Measurements from ENCODE around the gene SEPTIN10. TPM values are rescaled to one million over a fixed set of nuclear protein-coding genes. Genes with fewer than 3 reads are reported as not detected.

SEPTIN10 gene
- total and polyA plus RNA-seq, 2 donors (not counting 1 experiment from before 2014, with no cell fraction given), result 0.28 TPM; not detected in 1

DNA sequence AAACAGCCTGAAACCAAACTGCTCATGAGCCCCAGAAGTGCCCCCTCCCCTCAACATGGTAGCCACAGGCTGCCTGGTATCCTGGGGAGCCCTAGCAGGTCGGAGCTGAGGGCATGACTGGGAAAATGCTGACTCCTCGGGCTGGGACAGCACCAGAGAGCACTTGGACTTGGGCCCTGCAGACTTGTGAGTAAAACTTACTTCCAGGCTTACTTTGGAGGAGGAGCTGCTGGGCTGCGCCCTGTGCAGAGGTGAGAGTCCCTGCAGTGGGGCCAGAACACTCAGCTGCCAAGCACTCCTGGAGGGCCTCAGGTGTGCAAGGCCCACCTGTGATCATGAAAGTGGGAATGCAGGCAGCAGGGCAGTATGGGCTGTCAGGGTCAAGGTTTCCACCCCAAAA lies 119.4 kb downstream of the SEPTIN10 start:
- ATAC-seq (ENCODE audit: low read depth), result no peak
- TF ChIP-seq, protein P1, sequence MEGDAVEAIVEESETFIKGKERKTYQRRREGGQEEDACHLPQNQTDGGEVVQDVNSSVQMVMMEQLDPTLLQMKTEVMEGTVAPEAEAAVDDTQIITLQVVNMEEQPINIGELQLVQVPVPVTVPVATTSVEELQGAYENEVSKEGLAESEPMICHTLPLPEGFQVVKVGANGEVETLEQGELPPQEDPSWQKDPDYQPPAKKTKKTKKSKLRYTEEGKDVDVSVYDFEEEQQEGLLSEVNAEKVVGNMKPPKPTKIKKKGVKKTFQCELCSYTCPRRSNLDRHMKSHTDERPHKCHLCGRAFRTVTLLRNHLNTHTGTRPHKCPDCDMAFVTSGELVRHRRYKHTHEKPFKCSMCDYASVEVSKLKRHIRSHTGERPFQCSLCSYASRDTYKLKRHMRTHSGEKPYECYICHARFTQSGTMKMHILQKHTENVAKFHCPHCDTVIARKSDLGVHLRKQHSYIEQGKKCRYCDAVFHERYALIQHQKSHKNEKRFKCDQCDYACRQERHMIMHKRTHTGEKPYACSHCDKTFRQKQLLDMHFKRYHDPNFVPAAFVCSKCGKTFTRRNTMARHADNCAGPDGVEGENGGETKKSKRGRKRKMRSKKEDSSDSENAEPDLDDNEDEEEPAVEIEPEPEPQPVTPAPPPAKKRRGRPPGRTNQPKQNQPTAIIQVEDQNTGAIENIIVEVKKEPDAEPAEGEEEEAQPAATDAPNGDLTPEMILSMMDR (IDR thresholded peaks at IDR 0.05), result no peak
- TF ChIP-seq EZH2 (IDR thresholded peaks at IDR 0.05; ENCODE audit: borderline replicate concordance, insufficient read depth, low read depth, low read length, poor library complexity, severe bottlenecking), result no peak
- Histone ChIP-seq H3K4me2 (replicated peaks; ENCODE audit: low read depth, low read length, poor library complexity, severe bottlenecking) (no peak overlapping the region), H3K36me3 (replicated peaks in 1 of 2; ENCODE audit: control extremely low read depth in 1 of 2, control insufficient read depth in 1 of 2, extremely low read depth in 1 of 2, insufficient read depth in 2 of 2, low read length in 1 of 2) (no peaks in the 10 kb centered on the region), H3K27ac (ENCODE audit: low read length in 2 of 2) (no peak overlapping the region), H3K4me3 (ENCODE audit: control extremely low read depth in 1 of 5, extremely low read depth in 1 of 5, insufficient read depth in 1 of 5, low read depth in 2 of 5, low read length in 4 of 5) (no peak overlapping the region), H3K9ac (ENCODE audit: low read length) (no peak overlapping the region), H3K79me2 (ENCODE audit: control insufficient read depth, insufficient read depth, low read length) (no peaks in the 10 kb centered on the region), H3K27me3 (replicated peaks in 1 of 4; ENCODE audit: control extremely low read depth in 1 of 4, control insufficient read depth in 3 of 4, insufficient read depth in 4 of 4, low read length in 3 of 4) (no peaks in the 10 kb centered on the region), H2AFZ (ENCODE audit: insufficient read depth, low read depth, low read length, poor library complexity, severe bottlenecking) (no peak overlapping the region), H3K9me3 (ENCODE audit: control extremely low read depth in 1 of 3, control insufficient read depth in 2 of 3, insufficient read depth in 1 of 3, low read length in 2 of 3) (no peaks in the 10 kb centered on the region), H3K4me1 (ENCODE audit: control insufficient read depth in 2 of 2, insufficient read depth in 2 of 2, low read length in 2 of 2) (no peaks in the 10 kb centered on the region), H4K20me1 (ENCODE audit: control insufficient read depth, insufficient read depth, low read length, poor library complexity, severe bottlenecking) (no peaks in the 10 kb centered on the region)
- Mint-ChIP-seq H3K27me3 (no peaks in the 10 kb centered on the region), H3K4me1 (no peaks in the 10 kb centered on the region), H3K4me3 (no peak overlapping the region), H3K9me3 (ENCODE audit: insufficient read depth) (no peaks in the 10 kb centered on the region), H3K27ac (no peak overlapping the region)
- CTCF ChIA-PET, result interaction anchor here (0.6 kb wide), 1 partner anchor 12 kb away, joined by 3 read pairs; no protein-coding TSS in a partner anchor
- WGBS (ENCODE audit: insufficient coverage), result 95% methylated on average over 3 of the region's 3 CpGs
- intact Hi-C loops (cut with micrococcal nuclease), result no loop called here
- no peak for DNase-seq
- POLR2A ChIA-PET, result no interaction called here

DNA sequence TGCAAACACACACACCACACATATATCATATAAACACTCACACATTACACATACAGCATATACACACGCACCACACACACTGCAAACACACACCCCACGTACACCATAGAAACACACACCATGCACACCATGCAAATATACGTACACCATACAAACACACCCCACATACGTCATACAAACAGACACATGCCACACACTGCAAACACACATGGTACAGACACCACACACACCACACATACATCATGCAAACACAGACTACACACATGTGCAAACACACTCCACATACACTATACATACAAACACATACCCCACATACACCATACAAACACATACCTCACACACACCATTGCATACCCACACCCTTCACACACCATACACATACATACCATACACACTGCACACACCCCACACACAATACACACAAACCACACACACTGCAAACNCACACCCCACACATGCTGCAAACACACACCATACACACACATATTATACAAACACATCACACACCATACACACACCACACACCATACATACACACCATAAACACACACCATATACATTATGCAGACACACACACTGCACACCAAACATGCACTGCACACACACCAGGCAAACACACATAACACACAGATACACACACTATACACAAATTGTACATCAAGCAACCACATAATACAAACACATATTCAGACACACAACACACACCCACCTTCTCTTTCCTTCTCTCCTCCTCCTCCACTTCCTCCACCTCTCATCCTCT lies 120.4 kb downstream of the SEPTIN10 start:
- Histone ChIP-seq H3K9ac (ENCODE audit: low read length) (no peak overlapping the region), H3K36me3 (replicated peaks in 1 of 2; ENCODE audit: control extremely low read depth in 1 of 2, control insufficient read depth in 1 of 2, extremely low read depth in 1 of 2, insufficient read depth in 2 of 2, low read length in 1 of 2) (no peaks in the 10 kb centered on the region), H3K27me3 (replicated peaks in 1 of 4; ENCODE audit: control extremely low read depth in 1 of 4, control insufficient read depth in 3 of 4, insufficient read depth in 4 of 4, low read length in 3 of 4) (no peaks in the 10 kb centered on the region), H3K4me3 (ENCODE audit: control extremely low read depth in 1 of 5, extremely low read depth in 1 of 5, insufficient read depth in 1 of 5, low read depth in 2 of 5, low read length in 4 of 5) (no peak overlapping the region), H3K9me3 (ENCODE audit: control extremely low read depth in 1 of 3, control insufficient read depth in 2 of 3, insufficient read depth in 1 of 3, low read length in 2 of 3) (no peaks in the 10 kb centered on the region), H2AFZ (ENCODE audit: insufficient read depth, low read depth, low read length, poor library complexity, severe bottlenecking) (no peak overlapping the region), H4K20me1 (ENCODE audit: control insufficient read depth, insufficient read depth, low read length, poor library complexity, severe bottlenecking) (no peaks in the 10 kb centered on the region), H3K4me2 (replicated peaks; ENCODE audit: low read depth, low read length, poor library complexity, severe bottlenecking) (no peak overlapping the region), H3K27ac (ENCODE audit: low read length in 2 of 2) (no peak overlapping the region), H3K4me1 (ENCODE audit: control insufficient read depth in 2 of 2, insufficient read depth in 2 of 2, low read length in 2 of 2) (no peaks in the 10 kb centered on the region), H3K79me2 (ENCODE audit: control insufficient read depth, insufficient read depth, low read length) (no peaks in the 10 kb centered on the region)
- Mint-ChIP-seq H3K27me3 (no peaks in the 10 kb centered on the region), H3K27ac (no peak overlapping the region), H3K4me3 (no peak overlapping the region), H3K4me1 (no peaks in the 10 kb centered on the region), H3K9me3 (ENCODE audit: insufficient read depth) (no peaks in the 10 kb centered on the region)
- ATAC-seq (ENCODE audit: low read depth) (no peak), DNase-seq (no peak)
- WGBS (ENCODE audit: insufficient coverage), result 78% methylated on average over 4 of the region's 4 CpGs
- intact Hi-C loops (cut with micrococcal nuclease), result no loop called here
- CTCF ChIA-PET, result interaction anchor here (1.1 kb wide), 1 partner anchor 365 kb away, joined by 3 read pairs; no protein-coding TSS in a partner anchor
- POLR2A ChIA-PET, result no interaction called here
- no peak for TF ChIP-seq EZH2 (IDR thresholded peaks at IDR 0.05; ENCODE audit: borderline replicate concordance, insufficient read depth, low read depth, low read length, poor library complexity, severe bottlenecking)
- TF ChIP-seq, protein P1 (IDR thresholded peaks at IDR 0.05), result no peak
